ENCODE measurements around the gene SOX6.

- TF ChIP-seq, protein P1, sequence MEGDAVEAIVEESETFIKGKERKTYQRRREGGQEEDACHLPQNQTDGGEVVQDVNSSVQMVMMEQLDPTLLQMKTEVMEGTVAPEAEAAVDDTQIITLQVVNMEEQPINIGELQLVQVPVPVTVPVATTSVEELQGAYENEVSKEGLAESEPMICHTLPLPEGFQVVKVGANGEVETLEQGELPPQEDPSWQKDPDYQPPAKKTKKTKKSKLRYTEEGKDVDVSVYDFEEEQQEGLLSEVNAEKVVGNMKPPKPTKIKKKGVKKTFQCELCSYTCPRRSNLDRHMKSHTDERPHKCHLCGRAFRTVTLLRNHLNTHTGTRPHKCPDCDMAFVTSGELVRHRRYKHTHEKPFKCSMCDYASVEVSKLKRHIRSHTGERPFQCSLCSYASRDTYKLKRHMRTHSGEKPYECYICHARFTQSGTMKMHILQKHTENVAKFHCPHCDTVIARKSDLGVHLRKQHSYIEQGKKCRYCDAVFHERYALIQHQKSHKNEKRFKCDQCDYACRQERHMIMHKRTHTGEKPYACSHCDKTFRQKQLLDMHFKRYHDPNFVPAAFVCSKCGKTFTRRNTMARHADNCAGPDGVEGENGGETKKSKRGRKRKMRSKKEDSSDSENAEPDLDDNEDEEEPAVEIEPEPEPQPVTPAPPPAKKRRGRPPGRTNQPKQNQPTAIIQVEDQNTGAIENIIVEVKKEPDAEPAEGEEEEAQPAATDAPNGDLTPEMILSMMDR (IDR thresholded peaks at IDR 0.05 in 4 of 5, conservative IDR thresholded peaks at IDR 0.05 in 1 of 5), result no peak
- no peak for TF ChIP-seq POLR2A (IDR thresholded peaks at IDR 0.05)
Observed at GRCh38 chr11:16346975-16347374, 9.4 kb downstream of the SOX6 start.
